ENCODE data around the gene KCNJ11. TPM values are rescaled to one million over a fixed set of nuclear protein-coding genes. Genes with fewer than 3 reads are reported as not detected.

Gene KCNJ11
- total RNA-seq, 4 donors from 2014 or later, result 0.66 to 4.0 (median 1.1) TPM

GRCh38 chr11:17389211-17389956 is 925 bp upstream of the KCNJ11 start:
- TF ChIP-seq CTCF (IDR thresholded peaks at IDR 0.05; ENCODE audit: low read depth), result no peak

GRCh38 chr11:17387811-17388210 is 648 bp downstream of the KCNJ11 start:
- no peak for TF ChIP-seq CTCF (IDR thresholded peaks at IDR 0.05; ENCODE audit: low read depth)

- TF ChIP-seq CTCF (IDR thresholded peaks at IDR 0.05; ENCODE audit: low read depth), result no peak
Observed at GRCh38 chr11:17387254-17387653, 1.2 kb downstream of the KCNJ11 start.

- TF ChIP-seq CTCF (IDR thresholded peaks at IDR 0.05; ENCODE audit: low read depth), result no peak
Observed at GRCh38 chr11:17386331-17387084, 2.0 kb downstream of the KCNJ11 start.

- no peak for TF ChIP-seq CTCF (IDR thresholded peaks at IDR 0.05; ENCODE audit: low read depth)
Observed at GRCh38 chr11:17385926-17386325, 2.5 kb downstream of the KCNJ11 start.

GRCh38 chr11:17385492-17385891 is 3.0 kb downstream of the KCNJ11 start:
- TF ChIP-seq CTCF (IDR thresholded peaks at IDR 0.05; ENCODE audit: low read depth), result no peak

- no peak for TF ChIP-seq CTCF (IDR thresholded peaks at IDR 0.05; ENCODE audit: low read depth)
Observed at GRCh38 chr11:17384002-17384511, 4.4 kb downstream of the KCNJ11 start.

All from subcutaneous adipose tissue (tissue), 4 donors.